ENCODE data around the gene PRMT3.
"Not testable (repeated sequence)": the region's sequence is repeated elsewhere in the genome, so short reads cannot be mapped to it uniquely, and the experiment has no call there.

The PRMT3 gene

GRCh38 chr11:20467487-20468185, 80.1 kb downstream of the PRMT3 start:
- H3K4me1 ChIP-seq (ENCODE audit: low read length), result no peaks in the 10 kb centered on the region
- H2AFZ ChIP-seq (ENCODE audit: low read length), result no peak overlapping the region
- H3K4me3 ChIP-seq (ENCODE audit: low read length), result no peak overlapping the region
- TF ChIP-seq, protein P1, sequence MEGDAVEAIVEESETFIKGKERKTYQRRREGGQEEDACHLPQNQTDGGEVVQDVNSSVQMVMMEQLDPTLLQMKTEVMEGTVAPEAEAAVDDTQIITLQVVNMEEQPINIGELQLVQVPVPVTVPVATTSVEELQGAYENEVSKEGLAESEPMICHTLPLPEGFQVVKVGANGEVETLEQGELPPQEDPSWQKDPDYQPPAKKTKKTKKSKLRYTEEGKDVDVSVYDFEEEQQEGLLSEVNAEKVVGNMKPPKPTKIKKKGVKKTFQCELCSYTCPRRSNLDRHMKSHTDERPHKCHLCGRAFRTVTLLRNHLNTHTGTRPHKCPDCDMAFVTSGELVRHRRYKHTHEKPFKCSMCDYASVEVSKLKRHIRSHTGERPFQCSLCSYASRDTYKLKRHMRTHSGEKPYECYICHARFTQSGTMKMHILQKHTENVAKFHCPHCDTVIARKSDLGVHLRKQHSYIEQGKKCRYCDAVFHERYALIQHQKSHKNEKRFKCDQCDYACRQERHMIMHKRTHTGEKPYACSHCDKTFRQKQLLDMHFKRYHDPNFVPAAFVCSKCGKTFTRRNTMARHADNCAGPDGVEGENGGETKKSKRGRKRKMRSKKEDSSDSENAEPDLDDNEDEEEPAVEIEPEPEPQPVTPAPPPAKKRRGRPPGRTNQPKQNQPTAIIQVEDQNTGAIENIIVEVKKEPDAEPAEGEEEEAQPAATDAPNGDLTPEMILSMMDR (IDR thresholded peaks at IDR 0.05; ENCODE audit: low read length), result no peak
- TF ChIP-seq EZH2 (optimal IDR thresholded peaks at IDR 0.05; ENCODE audit: low read depth, low read length) (no peak), EZH2phosphoT487 (IDR thresholded peaks at IDR 0.05; ENCODE audit: low read length) (no peak)
- no peak for DNase-seq
- H3K27ac ChIP-seq (ENCODE audit: low read length), result no peak overlapping the region
- no peaks in the 10 kb centered on the region for H3K9me3 ChIP-seq (replicated peaks; ENCODE audit: insufficient read depth, low read length)
- H3K9me2 ChIP-seq (replicated peaks; ENCODE audit: insufficient read depth, low read length), result no peaks in the 10 kb centered on the region
- no peaks in the 10 kb centered on the region for H3K36me3 ChIP-seq (replicated peaks; ENCODE audit: insufficient read depth, low read length)
- H4K20me1 ChIP-seq (ENCODE audit: insufficient read depth, low read length), result no peaks in the 10 kb centered on the region
- H3K9ac ChIP-seq (ENCODE audit: low read length), result no peak overlapping the region
- no peaks in the 10 kb centered on the region for H3F3A ChIP-seq (ENCODE audit: insufficient read depth, low read length)
- H3K4me2 ChIP-seq (ENCODE audit: low read depth, low read length), result no peak overlapping the region
- H3K27me3 ChIP-seq (replicated peaks; ENCODE audit: insufficient read depth, low read length), result no peaks in the 10 kb centered on the region
- H3K79me2 ChIP-seq (ENCODE audit: low read length), result no peaks in the 10 kb centered on the region

- H4K20me1 ChIP-seq (ENCODE audit: insufficient read depth, low read length), result no peaks in the 10 kb centered on the region
- H3K79me2 ChIP-seq (ENCODE audit: low read length), result no peaks in the 10 kb centered on the region
Observed at GRCh38 chr11:20470348-20470747, 82.8 kb downstream of the PRMT3 start.

GRCh38 chr11:20471929-20472328, 84.4 kb downstream of the PRMT3 start:
- not testable (repeated sequence) for H3K4me2 ChIP-seq (ENCODE audit: low read depth, low read length); H3K9me3 ChIP-seq (replicated peaks; ENCODE audit: insufficient read depth, low read length); H3K4me1 ChIP-seq (ENCODE audit: low read length); DNase-seq; H3F3A ChIP-seq (ENCODE audit: insufficient read depth, low read length); H3K9ac ChIP-seq (ENCODE audit: low read length); H3K27ac ChIP-seq (ENCODE audit: low read length); H3K36me3 ChIP-seq (replicated peaks; ENCODE audit: insufficient read depth, low read length); H3K27me3 ChIP-seq (replicated peaks; ENCODE audit: insufficient read depth, low read length); H2AFZ ChIP-seq (ENCODE audit: low read length); H3K79me2 ChIP-seq (ENCODE audit: low read length); H3K9me2 ChIP-seq (replicated peaks; ENCODE audit: insufficient read depth, low read length); H3K4me3 ChIP-seq (ENCODE audit: low read length); H4K20me1 ChIP-seq (ENCODE audit: insufficient read depth, low read length)

More at GRCh38 chr11:20470348-20470747, 82.8 kb downstream of the PRMT3 start:
- H3K4me1 ChIP-seq (ENCODE audit: low read length), result no peaks in the 10 kb centered on the region
- TF ChIP-seq, protein P1 (IDR thresholded peaks at IDR 0.05; ENCODE audit: low read length), result no peak
- TF ChIP-seq EZH2phosphoT487 (IDR thresholded peaks at IDR 0.05; ENCODE audit: low read length) (no peak), EZH2 (optimal IDR thresholded peaks at IDR 0.05; ENCODE audit: low read depth, low read length) (no peak)
- H3K9ac ChIP-seq (ENCODE audit: low read length), result no peak overlapping the region
- no peak overlapping the region for H3K4me3 ChIP-seq (ENCODE audit: low read length)
- no peaks in the 10 kb centered on the region for H3K9me2 ChIP-seq (replicated peaks; ENCODE audit: insufficient read depth, low read length)
- no peaks in the 10 kb centered on the region for H3K27me3 ChIP-seq (replicated peaks; ENCODE audit: insufficient read depth, low read length)
- H3K9me3 ChIP-seq (replicated peaks; ENCODE audit: insufficient read depth, low read length), result no peaks in the 10 kb centered on the region
- no peaks in the 10 kb centered on the region for H3K36me3 ChIP-seq (replicated peaks; ENCODE audit: insufficient read depth, low read length)
- H3K4me2 ChIP-seq (ENCODE audit: low read depth, low read length), result no peak overlapping the region
- no peak overlapping the region for H2AFZ ChIP-seq (ENCODE audit: low read length)
- no peaks in the 10 kb centered on the region for H3F3A ChIP-seq (ENCODE audit: insufficient read depth, low read length)
- no peak overlapping the region for H3K27ac ChIP-seq (ENCODE audit: low read length)
- DNase-seq, result no peak

DNA sequence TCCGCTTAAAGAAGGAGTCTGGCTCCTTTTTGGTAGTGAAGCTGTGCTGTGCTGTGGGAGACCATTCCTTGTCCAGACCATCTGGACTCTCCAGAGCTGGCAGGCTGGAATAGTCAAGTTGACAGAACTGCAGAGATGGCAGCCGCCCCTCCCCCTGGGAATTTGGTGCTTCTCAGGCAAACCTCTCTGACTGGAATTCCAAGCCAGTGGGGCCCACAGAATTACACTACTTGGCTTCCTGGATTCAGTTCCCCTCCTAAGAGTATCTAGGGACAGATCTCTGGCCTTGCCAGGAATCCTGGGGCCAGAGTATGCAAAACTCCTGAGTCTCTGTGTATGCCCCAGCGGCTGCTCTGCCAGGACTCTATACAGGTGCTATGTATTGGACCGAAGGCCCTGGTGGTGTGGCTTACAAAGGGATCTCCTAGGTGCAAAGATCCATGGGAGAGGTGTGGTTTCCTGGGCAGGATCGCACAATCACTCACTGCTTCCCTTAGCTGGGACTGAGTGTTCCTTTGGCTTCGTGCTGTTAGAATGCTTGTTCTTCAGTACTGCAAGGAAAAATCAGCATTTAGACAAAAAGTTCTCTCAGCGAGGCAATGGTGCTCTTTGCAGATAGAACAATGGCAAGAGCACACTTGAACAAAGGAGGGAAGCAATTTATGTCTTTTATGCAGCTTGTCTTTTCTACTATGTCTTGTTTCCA, 86.8 kb downstream of the PRMT3 start:
- H3F3A ChIP-seq (ENCODE audit: insufficient read depth, low read length), result no peaks in the 10 kb centered on the region
- no peaks in the 10 kb centered on the region for H3K36me3 ChIP-seq (replicated peaks; ENCODE audit: insufficient read depth, low read length)
- no peak for TF ChIP-seq EZH2phosphoT487 (IDR thresholded peaks at IDR 0.05; ENCODE audit: low read length)
- H3K4me3 ChIP-seq (ENCODE audit: low read length), result no peak overlapping the region
- H3K4me2 ChIP-seq (ENCODE audit: low read depth, low read length), result no peak overlapping the region
- no peaks in the 10 kb centered on the region for H4K20me1 ChIP-seq (ENCODE audit: insufficient read depth, low read length)
- no peaks in the 10 kb centered on the region for H3K9me2 ChIP-seq (replicated peaks; ENCODE audit: insufficient read depth, low read length)
- H3K79me2 ChIP-seq (ENCODE audit: low read length), result no peaks in the 10 kb centered on the region
- no peak overlapping the region for H3K27ac ChIP-seq (ENCODE audit: low read length)
- H3K4me1 ChIP-seq (ENCODE audit: low read length), result no peaks in the 10 kb centered on the region
- H3K27me3 ChIP-seq (replicated peaks; ENCODE audit: insufficient read depth, low read length), result no peaks in the 10 kb centered on the region
- no peaks in the 10 kb centered on the region for H3K9me3 ChIP-seq (replicated peaks; ENCODE audit: insufficient read depth, low read length)
- H2AFZ ChIP-seq (ENCODE audit: low read length), result no peak overlapping the region
- no peak overlapping the region for H3K9ac ChIP-seq (ENCODE audit: low read length)
- no peak for DNase-seq
